ENCODE data around the gene RFX5. TPM values are rescaled to one million over a fixed set of nuclear protein-coding genes. Genes with fewer than 3 reads are reported as not detected.

Gene RFX5
- total RNA-seq, 2 donors from 2014 or later: 48.0 to 86.0 TPM

Other genes starting within 250 kb of the RFX5 start
- gene SEMA6C, start 200.6 kb downstream of the RFX5 start, total RNA-seq: 1 to 10 TPM; 5.4 to 6.3 TPM
- gene TNFAIP8L2, start 190.6 kb downstream of the RFX5 start, total RNA-seq: 10 to 100 TPM; 12.0 to 22.9 TPM
- 10 to 100 TPM in 1 of 2 donors, 1 to 10 TPM in 1; 7.9 to 15.7 TPM for gene LYSMD1, start 181.3 kb downstream of the RFX5 start, total RNA-seq
- gene SCNM1, start 181.1 kb downstream of the RFX5 start, total RNA-seq: 10 to 100 TPM; 55.3 to 69.4 TPM
- gene TMOD4, start 171.3 kb downstream of the RFX5 start, total RNA-seq: 1 to 10 TPM in 1 of 2 donors, under 1 TPM in 1; 0.82 to 1.5 TPM
- 10 to 100 TPM; 62.2 to 77.9 TPM for gene VPS72, start 157.1 kb downstream of the RFX5 start, total RNA-seq
- 10 to 100 TPM; 72.2 to 80.7 TPM for gene PIP5K1A, start 148.7 kb downstream of the RFX5 start, total RNA-seq
- gene PSMD4, start 92.5 kb downstream of the RFX5 start, total RNA-seq: 100 to 1,000 TPM; 174 to 196 TPM
- gene ZNF687, start 65.0 kb downstream of the RFX5 start, total RNA-seq: 10 to 100 TPM; 24.9 to 29.6 TPM
- 10 to 100 TPM; 70.0 to 76.8 TPM for gene PI4KB, start 19.8 kb downstream of the RFX5 start, total RNA-seq
- not detected for gene SELENBP1, start 25.5 kb upstream of the RFX5 start, total RNA-seq
- gene PSMB4, start 52.3 kb upstream of the RFX5 start, total RNA-seq: 100 to 1,000 TPM; 329 to 417 TPM
- gene POGZ, start 112.2 kb upstream of the RFX5 start, total RNA-seq: 10 to 100 TPM; 87.5 to 93.4 TPM
- 1 to 10 TPM; 2.7 to 5.5 TPM for gene CGN, start 164.1 kb upstream of the RFX5 start, total RNA-seq
- gene TUFT1, start 193.1 kb upstream of the RFX5 start, total RNA-seq: 1 to 10 TPM; 3.7 to 5.8 TPM

Data from activated T-helper 17 cell treated with anti-CD3 and anti-CD28 coated beads, Interleukin-2, amount 50 U/mL, for 72 hours (primary cell).